Suprapubic skin (tissue), 4 donors: Measurements from ENCODE around the gene COL25A1. TPM values are rescaled to one million over a fixed set of nuclear protein-coding genes. Genes with fewer than 3 reads are reported as not detected.

Experiments
- DNase-seq, 2 donors: peaks; one replicate each; pipeline ENCODE4 v3.0.0-alpha.2; 2019; ENCODE audit warnings: low spot score in 2 of 2
- H3K27ac ChIP-seq: fragments of 200-600 bp; sonication (generic); one replicate; pipeline ENCODE4 v1.5.1; 2019
- H3K27me3 ChIP-seq: fragments of 200-600 bp; sonication (generic); one replicate; pipeline ENCODE4 v1.5.1; 2019
- H3K36me3 ChIP-seq: fragments of 200-600 bp; sonication (generic); one replicate; pipeline ENCODE4 v1.5.1; 2019
- H3K4me1 ChIP-seq: fragments of 200-600 bp; sonication (generic); one replicate; pipeline ENCODE4 v1.5.1; 2019
- H3K4me3 ChIP-seq: fragments of 200-600 bp; sonication (generic); one replicate; pipeline ENCODE4 v1.5.1; 2019; ENCODE audit warnings: mild to moderate bottlenecking
- H3K9me3 ChIP-seq: fragments of 200-600 bp; sonication (generic); one replicate; pipeline ENCODE4 v1.5.1; 2019
- EP300 ChIP-seq: sonication (generic); formaldehyde crosslinking; IDR thresholded peaks from one replicate; pipeline ENCODE4 v1.6.1; 2017; ENCODE audit warnings: antibody characterized with exemption
- POLR2A ChIP-seq, 2 donors: fragments of 450-650 bp; IDR thresholded peaks; one replicate each; pipeline ENCODE4 v1.6.1; 2017; ENCODE audit warnings: antibody characterized with exemption in 2 of 2, mild to moderate bottlenecking in 2 of 2, moderate library complexity in 2 of 2
- POLR2AphosphoS5 ChIP-seq, 3 donors: sonication (generic); formaldehyde crosslinking; IDR thresholded peaks; one replicate each; pipeline ENCODE4 v1.6.1; 2017; ENCODE audit warnings: antibody characterized with exemption in 3 of 3
- WGBS: methylation state at CpG from one replicate; pipeline ENCODE4 v1.1.5; 2018; 5-methylcytosine and 5-hydroxymethylcytosine counted together
- total RNA-seq, 4 donors: library from RNA; depleted of rRNA; stranded (reverse); fragments of >200 nt; gene quantifications; one replicate each; pipeline ENCODE4 v1.1.0, GENCODE V29; 2016
- TF ChIP-seq, protein P1 (sequence below), 2 donors: fragments of 200-600 bp in 1 of 2; fragments of 450-650 bp in 1 of 2; sonication (generic) in 1 of 2; IDR thresholded peaks; one replicate each; pipeline ENCODE4 v1.5.1; 2016 to 2019; ENCODE audit warnings: antibody characterized with exemption in 2 of 2, mild to moderate bottlenecking in 1 of 2, moderate library complexity in 1 of 2

Gene COL25A1
- total RNA-seq, 4 donors from 2014 or later, result 0.30 to 1.4 (median 1.0) TPM

- no peak for DNase-seq
- Histone ChIP-seq H3K36me3 (no peaks in the 10 kb centered on the region), H3K27ac (no peak overlapping the region), H3K27me3 (no peaks in the 10 kb centered on the region), H3K4me1 (no peaks in the 10 kb centered on the region), H3K4me3 (no peak overlapping the region), H3K9me3 (no peaks in the 10 kb centered on the region)
- no peak for TF ChIP-seq POLR2A (IDR thresholded peaks at IDR 0.05)
- TF ChIP-seq, protein P1, sequence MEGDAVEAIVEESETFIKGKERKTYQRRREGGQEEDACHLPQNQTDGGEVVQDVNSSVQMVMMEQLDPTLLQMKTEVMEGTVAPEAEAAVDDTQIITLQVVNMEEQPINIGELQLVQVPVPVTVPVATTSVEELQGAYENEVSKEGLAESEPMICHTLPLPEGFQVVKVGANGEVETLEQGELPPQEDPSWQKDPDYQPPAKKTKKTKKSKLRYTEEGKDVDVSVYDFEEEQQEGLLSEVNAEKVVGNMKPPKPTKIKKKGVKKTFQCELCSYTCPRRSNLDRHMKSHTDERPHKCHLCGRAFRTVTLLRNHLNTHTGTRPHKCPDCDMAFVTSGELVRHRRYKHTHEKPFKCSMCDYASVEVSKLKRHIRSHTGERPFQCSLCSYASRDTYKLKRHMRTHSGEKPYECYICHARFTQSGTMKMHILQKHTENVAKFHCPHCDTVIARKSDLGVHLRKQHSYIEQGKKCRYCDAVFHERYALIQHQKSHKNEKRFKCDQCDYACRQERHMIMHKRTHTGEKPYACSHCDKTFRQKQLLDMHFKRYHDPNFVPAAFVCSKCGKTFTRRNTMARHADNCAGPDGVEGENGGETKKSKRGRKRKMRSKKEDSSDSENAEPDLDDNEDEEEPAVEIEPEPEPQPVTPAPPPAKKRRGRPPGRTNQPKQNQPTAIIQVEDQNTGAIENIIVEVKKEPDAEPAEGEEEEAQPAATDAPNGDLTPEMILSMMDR (IDR thresholded peaks at IDR 0.05), result no peak
- no peak for TF ChIP-seq EP300
- no peak for TF ChIP-seq POLR2AphosphoS5 (IDR thresholded peaks at IDR 0.05)
- 77% methylated on average over 6 of the region's 6 CpGs for WGBS
Observed at GRCh38 chr4:109177096-109177810, 125.2 kb downstream of the COL25A1 start.

DNA sequence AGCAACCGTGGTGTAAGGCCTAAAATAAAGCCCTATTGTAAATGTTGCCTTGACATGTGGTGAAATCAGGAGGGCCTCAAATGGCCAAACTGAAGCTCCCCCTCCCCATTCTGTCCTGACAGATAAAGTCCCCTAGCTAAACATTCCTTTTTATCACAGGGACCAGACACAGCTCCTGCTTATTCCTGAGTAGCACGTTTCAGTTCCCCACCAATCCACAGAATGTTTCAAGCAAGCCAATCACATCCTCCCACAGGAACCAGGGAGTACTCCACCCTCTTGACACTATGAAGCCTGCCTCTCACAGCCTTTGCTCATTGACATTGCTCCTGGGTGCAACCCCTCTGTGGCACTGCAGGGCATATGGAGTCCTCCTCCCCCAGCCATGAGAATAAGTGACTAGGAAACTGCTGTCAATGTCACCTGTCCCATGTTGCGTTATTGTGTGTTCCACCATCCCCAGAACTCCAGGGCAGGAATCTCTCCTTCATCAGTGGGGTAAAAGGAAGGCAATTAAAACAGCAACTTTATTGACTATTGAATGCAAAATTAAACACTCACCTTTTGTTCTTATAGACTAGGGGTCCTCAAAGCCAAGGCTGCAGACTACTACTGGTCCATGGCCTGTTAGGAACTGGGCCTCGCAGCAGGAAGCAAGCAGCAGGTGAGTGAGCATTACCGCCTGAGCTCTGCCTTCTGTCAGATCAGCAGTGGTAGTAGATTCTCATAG is 128.1 kb downstream of the COL25A1 start:
- H3K27ac ChIP-seq, result no peak overlapping the region
- 85% methylated on average over 5 of the region's 5 CpGs for WGBS
- H3K4me3 ChIP-seq, result no peak overlapping the region
- no peaks in the 10 kb centered on the region for H3K9me3 ChIP-seq
- no peaks in the 10 kb centered on the region for H3K4me1 ChIP-seq
- H3K36me3 ChIP-seq, result no peaks in the 10 kb centered on the region
- DNase-seq, result no peak
- H3K27me3 ChIP-seq, result no peaks in the 10 kb centered on the region
- TF ChIP-seq, protein P1 (IDR thresholded peaks at IDR 0.05), result no peak
- TF ChIP-seq POLR2A (IDR thresholded peaks at IDR 0.05), result no peak
- no peak for TF ChIP-seq EP300
- no peak for TF ChIP-seq POLR2AphosphoS5 (IDR thresholded peaks at IDR 0.05)

GRCh38 chr4:109172301-109172700 is 130.2 kb downstream of the COL25A1 start:
- TF ChIP-seq EP300, result no peak
- no peak for TF ChIP-seq POLR2AphosphoS5 (IDR thresholded peaks at IDR 0.05)
- no peak for TF ChIP-seq POLR2A (IDR thresholded peaks at IDR 0.05)
- TF ChIP-seq, protein P1 (IDR thresholded peaks at IDR 0.05), result no peak
- no peak overlapping the region for H3K27ac ChIP-seq
- no peaks in the 10 kb centered on the region for H3K4me1 ChIP-seq
- no peaks in the 10 kb centered on the region for H3K36me3 ChIP-seq
- WGBS, result 77% methylated on average over 4 of the region's 4 CpGs
- no peak overlapping the region for H3K4me3 ChIP-seq
- H3K9me3 ChIP-seq, result no peaks in the 10 kb centered on the region
- no peak for DNase-seq
- no peaks in the 10 kb centered on the region for H3K27me3 ChIP-seq

- no peak for DNase-seq
- Histone ChIP-seq H3K4me1 (no peaks in the 10 kb centered on the region), H3K4me3 (no peak overlapping the region), H3K27me3 (no peaks in the 10 kb centered on the region), H3K36me3 (no peaks in the 10 kb centered on the region), H3K9me3 (no peaks in the 10 kb centered on the region), H3K27ac (no peak overlapping the region)
- TF ChIP-seq POLR2A (IDR thresholded peaks at IDR 0.05) (no peak), EP300 (no peak), POLR2AphosphoS5 (IDR thresholded peaks at IDR 0.05) (no peak)
- TF ChIP-seq, protein P1 (IDR thresholded peaks at IDR 0.05), result no peak
Observed at GRCh38 chr4:109171070-109171469, 131.4 kb downstream of the COL25A1 start.

- Histone ChIP-seq H3K4me1 (no peaks in the 10 kb centered on the region), H3K9me3 (no peaks in the 10 kb centered on the region), H3K4me3 (no peak overlapping the region), H3K36me3 (no peaks in the 10 kb centered on the region), H3K27ac (no peak overlapping the region), H3K27me3 (no peaks in the 10 kb centered on the region)
- no peak for DNase-seq
- TF ChIP-seq POLR2AphosphoS5 (IDR thresholded peaks at IDR 0.05) (no peak), POLR2A (IDR thresholded peaks at IDR 0.05) (no peak), EP300 (no peak)
- TF ChIP-seq, protein P1 (IDR thresholded peaks at IDR 0.05), result no peak
- WGBS, result 30% methylated on average over 1 of the region's 1 CpG
Observed at GRCh38 chr4:109169170-109169569, 133.3 kb downstream of the COL25A1 start.
